H1 (cell line): ENCODE results near the gene ADIPOR1. TPM values are rescaled to one million over a fixed set of nuclear protein-coding genes. Genes with fewer than 3 reads are reported as not detected.
A peak's percentile ranks its signal among the peaks of the same experiment; 100 is the strongest.

Source experiments
- ASH2L ChIP-seq: fragments of 200-600, 300-600 bp; sonication (generic); IDR thresholded peaks from one replicate; pipeline ENCODE4 v1.7.1; 2017; ENCODE audit warnings: low read length
- BRCA1 ChIP-seq: IDR thresholded peaks from 2 replicates; pipeline ENCODE4 v1.6.1; 2012; ENCODE audit warnings: low read depth, low read length, improper control_type of control experiment
- CBX5 ChIP-seq: fragments of 300-800, 300-1000 bp; sonication (generic); IDR thresholded peaks from 2 replicates; pipeline ENCODE4 v1.7.1; 2016; ENCODE audit warnings: antibody characterized with exemption, low read length, low read depth
- CHD1 ChIP-seq: IDR thresholded peaks from 2 replicates; pipeline ENCODE4 v1.6.1; 2012; ENCODE audit warnings: low read depth, low read length, improper control_type of control experiment
- CHD2 ChIP-seq: IDR thresholded peaks from 2 replicates; pipeline ENCODE4 v1.6.1; 2012; ENCODE audit warnings: low read length, improper control_type of control experiment
- CTBP2 ChIP-seq: IDR thresholded peaks from 2 replicates; pipeline ENCODE4 v1.7.0; 2011; ENCODE audit warnings: borderline replicate concordance, mild to moderate bottlenecking, moderate library complexity, mixed read lengths, low read length; ENCODE audit not compliant: insufficient read depth, insufficient read length
- EGR1 ChIP-seq: IDR thresholded peaks from 2 replicates; pipeline ENCODE4 v1.6.1; 2011; ENCODE audit warnings: low read depth, low read length, borderline replicate concordance
- GTF2F1 ChIP-seq: IDR thresholded peaks from 2 replicates; pipeline ENCODE4 v1.6.1; 2012; ENCODE audit warnings: low read depth, low read length, improper control_type of control experiment, borderline replicate concordance
- JUN ChIP-seq: IDR thresholded peaks from 2 replicates; pipeline ENCODE4 v1.6.1; 2011; ENCODE audit warnings: low read depth, mild to moderate bottlenecking, improper control_type of control experiment, low read length
- KDM4A ChIP-seq: IDR thresholded peaks from one replicate; pipeline ENCODE4 v1.7.1; 2012; ENCODE audit warnings: low read depth, mild to moderate bottlenecking, moderate library complexity, low read length, inconsistent platforms; ENCODE audit not compliant: severe bottlenecking
- KDM5A ChIP-seq: fragments of 200-600 bp; IDR thresholded peaks from 2 replicates; pipeline ENCODE4 v1.7.1; 2012; ENCODE audit warnings: mild to moderate bottlenecking, low read length, inconsistent platforms, mixed read lengths
- NANOG ChIP-seq: IDR thresholded peaks from 2 replicates; pipeline ENCODE4 v1.6.1; 2011; ENCODE audit warnings: low read length, low read depth, mild to moderate bottlenecking, inconsistent platforms; ENCODE audit not compliant: insufficient read depth, poor library complexity, severe bottlenecking
- POLR2A ChIP-seq, 2 experiments: IDR thresholded peaks; 1 replicate in 1 of 2; 2 replicates in 1 of 2; pipeline ENCODE4 v1.6.1; 2011; ENCODE audit warnings: low read depth in 2 of 2, low read length in 2 of 2, mild to moderate bottlenecking in 2 of 2; ENCODE audit errors: control extremely low read depth in 1 of 2
- RBBP5 ChIP-seq: IDR thresholded peaks from 2 replicates; pipeline ENCODE4 v1.7.1; 2012; ENCODE audit warnings: low read depth, mild to moderate bottlenecking, inconsistent platforms, low read length, moderate library complexity, borderline replicate concordance
- SUZ12 ChIP-seq: fragments of 200-600 bp; sonication (generic); IDR thresholded peaks from 2 replicates; pipeline ENCODE4 v1.6.1; 2012; ENCODE audit warnings: mild to moderate bottlenecking, inconsistent platforms, low read length, moderate library complexity, mixed read lengths
- polyA plus RNA-seq, 7 experiments: library from polyadenylated mRNA; depleted of rRNA in 3 of 7; stranded (reverse) in 5 of 7; unstranded in 2 of 7; fragments of >200 nt in 5 of 7; fragments of 200-250 nt in 2 of 7; gene quantifications; 1 replicate in 5 of 7; 2 replicates in 1 of 7; 4 replicates in 1 of 7; pipeline versions ENCODE4 v1.2.1 to v1.2.3, GENCODE V29; 2011 to 2013; ENCODE audit warnings: missing spikeins in 2 of 7, mixed read lengths in 2 of 7
- total RNA-seq: library from RNA; stranded (reverse); fragmentation: NEBNext Ultra II Directional; extraction: Animal tissue kit (Norgen Biotek cat#: 25700); gene quantifications from 2 replicates; pipeline ENCODE4 v1.2.1, GENCODE V29; 2021
- TF ChIP-seq, protein P1 (sequence below): IDR thresholded peaks from 2 replicates; pipeline ENCODE4 v1.6.1; 2011; ENCODE audit warnings: low read depth, mild to moderate bottlenecking, low read length; ENCODE audit not compliant: insufficient read depth
- TF ChIP-seq, protein P2 (sequence below): IDR thresholded peaks from 2 replicates; pipeline ENCODE4 v1.6.1; 2012; ENCODE audit warnings: low read length, inconsistent platforms
- TF ChIP-seq, protein P3 (sequence below), 3 experiments: IDR thresholded peaks; 1 replicate in 2 of 3; 2 replicates in 1 of 3; pipeline versions ENCODE4 v1.5.1 to v1.6.1; 2011; ENCODE audit warnings: low read length in 3 of 3, mild to moderate bottlenecking in 3 of 3, inconsistent platforms in 2 of 3, low read depth in 1 of 3, moderate library complexity in 1 of 3; ENCODE audit not compliant: insufficient read depth in 1 of 3; ENCODE audit errors: control extremely low read depth in 1 of 3

Gene ADIPOR1
- total and polyA plus RNA-seq, 2 of the 8 experiments (the other 6 are each of a cell fraction or from before 2014, with no cell fraction given), result 69.8 to 118 TPM

DNA sequence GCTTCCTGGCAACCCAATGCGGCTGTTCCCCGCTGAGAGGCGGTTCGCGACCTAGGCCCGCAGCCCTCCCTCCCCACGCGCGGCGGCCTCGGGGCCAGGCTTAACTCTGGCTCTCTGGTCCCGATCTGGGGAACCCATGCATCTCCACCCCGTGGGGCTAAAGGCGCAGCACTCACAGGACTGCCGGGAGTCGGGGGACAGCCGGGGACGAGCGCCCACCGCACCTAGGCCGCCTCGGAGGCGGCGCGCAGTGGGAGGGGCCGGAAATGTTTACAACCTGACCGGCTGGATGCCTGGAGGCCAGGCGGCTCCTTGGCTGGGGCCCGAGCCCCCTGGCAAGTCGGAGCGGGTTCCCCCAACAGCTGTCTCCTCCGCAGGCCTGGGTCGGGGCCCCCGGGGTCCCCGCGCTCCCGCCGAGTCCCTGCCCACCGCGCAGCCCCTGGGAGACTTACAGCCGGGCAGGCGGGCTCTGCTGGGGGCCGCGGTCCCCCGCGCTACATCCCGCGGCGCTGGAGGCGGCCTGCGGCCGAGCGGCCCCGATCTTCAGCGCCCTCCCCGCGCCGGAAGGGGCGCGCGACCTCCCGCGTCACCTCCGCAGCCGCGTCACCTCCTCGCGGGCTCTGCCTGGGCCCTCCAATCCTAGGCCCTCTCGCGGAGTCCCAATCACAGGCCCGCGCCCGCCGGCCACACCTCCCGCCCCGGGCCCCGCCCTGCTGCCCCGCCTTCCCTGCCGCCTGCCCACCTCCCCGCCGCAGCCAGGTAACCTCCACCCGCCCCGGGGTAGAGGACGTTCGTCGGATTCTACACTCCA is at the start of gene ADIPOR1 (continued):
- peak; percentile 77 for TF ChIP-seq RBBP5
- no peak for TF ChIP-seq SUZ12
- TF ChIP-seq JUN, result no peak
- TF ChIP-seq, protein P1, sequence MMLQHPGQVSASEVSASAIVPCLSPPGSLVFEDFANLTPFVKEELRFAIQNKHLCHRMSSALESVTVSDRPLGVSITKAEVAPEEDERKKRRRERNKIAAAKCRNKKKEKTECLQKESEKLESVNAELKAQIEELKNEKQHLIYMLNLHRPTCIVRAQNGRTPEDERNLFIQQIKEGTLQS, result no peak
- 0 out of 2 replicates have a peak, but pooled peaks have one; percentile 9 for TF ChIP-seq EGR1
- TF ChIP-seq CHD2, result no peak
- TF ChIP-seq, protein P2, sequence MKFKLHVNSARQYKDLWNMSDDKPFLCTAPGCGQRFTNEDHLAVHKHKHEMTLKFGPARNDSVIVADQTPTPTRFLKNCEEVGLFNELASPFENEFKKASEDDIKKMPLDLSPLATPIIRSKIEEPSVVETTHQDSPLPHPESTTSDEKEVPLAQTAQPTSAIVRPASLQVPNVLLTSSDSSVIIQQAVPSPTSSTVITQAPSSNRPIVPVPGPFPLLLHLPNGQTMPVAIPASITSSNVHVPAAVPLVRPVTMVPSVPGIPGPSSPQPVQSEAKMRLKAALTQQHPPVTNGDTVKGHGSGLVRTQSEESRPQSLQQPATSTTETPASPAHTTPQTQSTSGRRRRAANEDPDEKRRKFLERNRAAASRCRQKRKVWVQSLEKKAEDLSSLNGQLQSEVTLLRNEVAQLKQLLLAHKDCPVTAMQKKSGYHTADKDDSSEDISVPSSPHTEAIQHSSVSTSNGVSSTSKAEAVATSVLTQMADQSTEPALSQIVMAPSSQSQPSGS, result peak; percentile 14; the same call in 1 of the 2 replicates
- TF ChIP-seq GTF2F1, result no peak
- no peak for TF ChIP-seq BRCA1
- TF ChIP-seq, protein P3, sequence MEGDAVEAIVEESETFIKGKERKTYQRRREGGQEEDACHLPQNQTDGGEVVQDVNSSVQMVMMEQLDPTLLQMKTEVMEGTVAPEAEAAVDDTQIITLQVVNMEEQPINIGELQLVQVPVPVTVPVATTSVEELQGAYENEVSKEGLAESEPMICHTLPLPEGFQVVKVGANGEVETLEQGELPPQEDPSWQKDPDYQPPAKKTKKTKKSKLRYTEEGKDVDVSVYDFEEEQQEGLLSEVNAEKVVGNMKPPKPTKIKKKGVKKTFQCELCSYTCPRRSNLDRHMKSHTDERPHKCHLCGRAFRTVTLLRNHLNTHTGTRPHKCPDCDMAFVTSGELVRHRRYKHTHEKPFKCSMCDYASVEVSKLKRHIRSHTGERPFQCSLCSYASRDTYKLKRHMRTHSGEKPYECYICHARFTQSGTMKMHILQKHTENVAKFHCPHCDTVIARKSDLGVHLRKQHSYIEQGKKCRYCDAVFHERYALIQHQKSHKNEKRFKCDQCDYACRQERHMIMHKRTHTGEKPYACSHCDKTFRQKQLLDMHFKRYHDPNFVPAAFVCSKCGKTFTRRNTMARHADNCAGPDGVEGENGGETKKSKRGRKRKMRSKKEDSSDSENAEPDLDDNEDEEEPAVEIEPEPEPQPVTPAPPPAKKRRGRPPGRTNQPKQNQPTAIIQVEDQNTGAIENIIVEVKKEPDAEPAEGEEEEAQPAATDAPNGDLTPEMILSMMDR (IDR thresholded peaks at IDR 0.05; ENCODE audit: control extremely low read depth in 1 of 3, insufficient read depth in 1 of 3, low read depth in 1 of 3, low read length in 3 of 3), result no peak
- TF ChIP-seq NANOG, result no peak
- no peak for TF ChIP-seq CTBP2
- no peak; the same call in 1 of the 2 replicates for TF ChIP-seq KDM5A
- TF ChIP-seq KDM4A, result peak; percentile 65
- peak; percentile 73 for TF ChIP-seq ASH2L
- peak; percentile 61 to 86 for TF ChIP-seq POLR2A (IDR thresholded peaks at IDR 0.05; ENCODE audit: control extremely low read depth in 1 of 2, low read depth in 2 of 2, low read length in 2 of 2)
- TF ChIP-seq CHD1, result no peak
- TF ChIP-seq CBX5, result no peak
